HG02885 (cell line): ENCODE results near the gene PCDH9.

Experiments used
- ATAC-seq: cut with Tn5 transposase; IDR thresholded peaks from one replicate; pipeline ENCODE4 v1.9.1; 2021; ENCODE audit warnings: mild to moderate bottlenecking; ENCODE audit not compliant: unreplicated experiment, poor library complexity

The PCDH9 gene

GRCh38 chr13:66344805-66345517 is 885.2 kb downstream of the PCDH9 start:
- no peak for ATAC-seq

GRCh38 chr13:66343224-66343828 is 886.8 kb downstream of the PCDH9 start:
- ATAC-seq: no peak

- ATAC-seq: no peak
Measured at GRCh38 chr13:66341635-66342377, 888.3 kb downstream of the PCDH9 start.

- ATAC-seq: no peak
Measured at GRCh38 chr13:66339214-66339613, 890.9 kb downstream of the PCDH9 start.

GRCh38 chr13:66338542-66338941 is 891.6 kb downstream of the PCDH9 start:
- no peak for ATAC-seq

GRCh38 chr13:66335626-66336025 is 894.5 kb downstream of the PCDH9 start:
- ATAC-seq: no peak

GRCh38 chr13:66329988-66330451 is 900.1 kb downstream of the PCDH9 start:
- no peak for ATAC-seq

- ATAC-seq: no peak
Measured at GRCh38 chr13:66328476-66328875, 901.7 kb downstream of the PCDH9 start.

GRCh38 chr13:66323745-66324347 is 906.3 kb downstream of the PCDH9 start:
- no peak for ATAC-seq

- no peak for ATAC-seq
Measured at GRCh38 chr13:66322936-66323335, 907.2 kb downstream of the PCDH9 start.

GRCh38 chr13:66322193-66322740 is 907.9 kb downstream of the PCDH9 start:
- ATAC-seq: no peak

GRCh38 chr13:66314911-66315310 is 915.2 kb downstream of the PCDH9 start:
- ATAC-seq: no peak

GRCh38 chr13:66313413-66313812 is 916.7 kb downstream of the PCDH9 start:
- no peak for ATAC-seq

GRCh38 chr13:66312312-66313087 is 917.6 kb downstream of the PCDH9 start:
- no peak for ATAC-seq

- no peak for ATAC-seq
Measured at GRCh38 chr13:66305961-66306617, 924.0 kb downstream of the PCDH9 start.

- ATAC-seq: no peak
Measured at GRCh38 chr13:66301482-66301881, 928.7 kb downstream of the PCDH9 start.

- no peak for ATAC-seq
Measured at GRCh38 chr13:66301006-66301405, 929.1 kb downstream of the PCDH9 start.

- no peak for ATAC-seq
Measured at GRCh38 chr13:66296875-66297274, 933.3 kb downstream of the PCDH9 start.

GRCh38 chr13:66296328-66296727 is 933.8 kb downstream of the PCDH9 start:
- no peak for ATAC-seq
